CD14-positive monocyte (primary cell): ENCODE results near the gene ECEL1. TPM values are rescaled to one million over a fixed set of nuclear protein-coding genes. Genes with fewer than 3 reads are reported as not detected.

Source experiments
- DNase-seq, 3 donors: peaks; one replicate each; pipeline ENCODE4 v3.0.0-alpha.2; 2011 to 2022
- H2AFZ ChIP-seq: 2 replicates; pipeline ENCODE4 v1.6.0; 2012; ENCODE audit warnings: mild to moderate bottlenecking, low read depth, low read length, inconsistent platforms; ENCODE audit not compliant: insufficient read depth, poor library complexity, severe bottlenecking
- H3K27ac ChIP-seq, 2 donors: 1 replicate in 1 of 2; 2 replicates in 1 of 2; pipeline ENCODE4 v1.5.1; 2012 to 2013; ENCODE audit warnings: low read length in 2 of 2, control low read depth in 1 of 2, inconsistent platforms in 1 of 2, low read depth in 1 of 2, mild to moderate bottlenecking in 1 of 2
- H3K27me3 ChIP-seq, 2 donors: one replicate each; pipeline versions ENCODE4 v1.6.0 to v1.6.1; 2011 to 2013; ENCODE audit warnings: low read length in 2 of 2; ENCODE audit not compliant: control insufficient read depth in 2 of 2, insufficient read depth in 2 of 2
- H3K36me3 ChIP-seq, 2 donors: replicated peaks in 1 of 2; 1 replicate in 1 of 2; 2 replicates in 1 of 2; pipeline versions ENCODE4 v1.5.1 to v1.6.1; 2012 to 2013; ENCODE audit warnings: low read length in 2 of 2, control low read depth in 1 of 2, inconsistent platforms in 1 of 2, mild to moderate bottlenecking in 1 of 2; ENCODE audit not compliant: insufficient read depth in 2 of 2, control insufficient read depth in 1 of 2
- H3K4me1 ChIP-seq, 2 donors: 1 replicate in 1 of 2; 2 replicates in 1 of 2; pipeline versions ENCODE4 v1.5.1 to v1.6.1; 2012 to 2013; ENCODE audit warnings: low read length in 2 of 2, control low read depth in 1 of 2, inconsistent platforms in 1 of 2, mild to moderate bottlenecking in 1 of 2, moderate library complexity in 1 of 2; ENCODE audit not compliant: insufficient read depth in 2 of 2, control insufficient read depth in 1 of 2
- H3K4me2 ChIP-seq: replicated peaks from 2 replicates; pipeline ENCODE3; 2012; ENCODE audit warnings: low read length, moderate library complexity, mild to moderate bottlenecking; ENCODE audit not compliant: poor library complexity, severe bottlenecking; ENCODE audit errors: extremely low read depth
- H3K4me3 ChIP-seq, 3 experiments: fragments of 200-600 bp in 1 of 3; sonication (generic) in 1 of 3; replicated peaks in 1 of 3; 1 replicate in 2 of 3; 2 replicates in 1 of 3; pipeline ENCODE4 v1.5.1; 2011 to 2013; ENCODE audit warnings: low read length in 3 of 3, mild to moderate bottlenecking in 3 of 3, control low read depth in 2 of 3, low read depth in 2 of 3, inconsistent platforms in 1 of 3, moderate library complexity in 1 of 3
- H3K79me2 ChIP-seq: 2 replicates; pipeline ENCODE4 v1.6.0; 2012; ENCODE audit warnings: mild to moderate bottlenecking, control low read depth, inconsistent platforms, low read length, moderate library complexity; ENCODE audit not compliant: insufficient read depth
- H3K9ac ChIP-seq: 2 replicates; pipeline ENCODE4 v1.6.0; 2017; ENCODE audit warnings: low read length, mild to moderate bottlenecking; ENCODE audit not compliant: insufficient read depth, poor library complexity, severe bottlenecking
- H3K9me3 ChIP-seq, 2 donors: replicated peaks in 1 of 2; 1 replicate in 1 of 2; 2 replicates in 1 of 2; pipeline versions ENCODE4 v1.5.1 to v1.6.1; 2012 to 2013; ENCODE audit warnings: low read length in 2 of 2, control low read depth in 1 of 2; ENCODE audit not compliant: control insufficient read depth in 1 of 2, insufficient read depth in 1 of 2
- H4K20me1 ChIP-seq: 2 replicates; pipeline ENCODE4 v1.6.0; 2012; ENCODE audit warnings: mild to moderate bottlenecking, low read length, control low read depth, moderate library complexity; ENCODE audit not compliant: insufficient read depth
- H3K27ac Mint-ChIP-seq, 7 donors: one replicate each; pipeline ENCODE4 v1.8.0; 2020; ENCODE audit warnings: mild to moderate bottlenecking in 7 of 7, mixed read lengths in 7 of 7, moderate library complexity in 6 of 7, inconsistent platforms in 2 of 7
- H3K27me3 Mint-ChIP-seq, 3 donors: one replicate each; pipeline ENCODE4 v1.8.0; 2021 to 2022; ENCODE audit warnings: low read depth in 3 of 3, mild to moderate bottlenecking in 3 of 3, mixed read lengths in 3 of 3, moderate library complexity in 3 of 3, inconsistent platforms in 1 of 3
- H3K36me3 Mint-ChIP-seq, 2 donors: one replicate each; pipeline ENCODE4 v1.8.0; 2020; ENCODE audit warnings: mixed read lengths in 2 of 2, inconsistent platforms in 1 of 2, mild to moderate bottlenecking in 1 of 2
- H3K4me1 Mint-ChIP-seq: one replicate; pipeline ENCODE4 v1.8.0; 2020; ENCODE audit warnings: mild to moderate bottlenecking, mixed read lengths
- H3K4me3 Mint-ChIP-seq, 2 donors: one replicate each; pipeline ENCODE4 v1.8.0; 2020; ENCODE audit warnings: mild to moderate bottlenecking in 2 of 2, mixed read lengths in 2 of 2, moderate library complexity in 1 of 2
- H3K9me3 Mint-ChIP-seq, 7 donors: one replicate each; pipeline ENCODE4 v1.8.0; 2020 to 2022; ENCODE audit warnings: mixed read lengths in 7 of 7, mild to moderate bottlenecking in 6 of 7, moderate library complexity in 6 of 7, inconsistent platforms in 2 of 7
- WGBS: methylation state at CpG from one replicate; pipeline ENCODE4 v1.1.5; 2013; ENCODE audit warnings: missing lambda C conversion rate; ENCODE audit not compliant: insufficient coverage; 5-methylcytosine and 5-hydroxymethylcytosine counted together
- intact Hi-C, 2 donors: fragments of 100-400 bp; cut with micrococcal nuclease; formaldehyde crosslinking; loops; one replicate each; pipeline versions ENCODE4 v1.15.0 to v1.15.1; 2023
- polyA plus RNA-seq, 3 donors: library from polyadenylated mRNA; depleted of rRNA in 1 of 3; unstranded in 2 of 3; stranded (reverse) in 1 of 3; fragments of 300-500 nt in 2 of 3; fragments of >200 nt in 1 of 3; fragmentation: Illumina TruSeq in 2 of 3; gene quantifications; 1 replicate in 2 of 3; 2 replicates in 1 of 3; pipeline ENCODE4 v1.2.3, GENCODE V29; 2012 to 2021
- TF ChIP-seq, protein P1 (sequence below): fragments of 200-600 bp; IDR thresholded peaks from one replicate; pipeline ENCODE4 v1.8.0; 2022; ENCODE audit warnings: antibody characterized with exemption, mild to moderate bottlenecking

The ECEL1 gene
- polyA plus RNA-seq, 3 donors: not detected

DNA sequence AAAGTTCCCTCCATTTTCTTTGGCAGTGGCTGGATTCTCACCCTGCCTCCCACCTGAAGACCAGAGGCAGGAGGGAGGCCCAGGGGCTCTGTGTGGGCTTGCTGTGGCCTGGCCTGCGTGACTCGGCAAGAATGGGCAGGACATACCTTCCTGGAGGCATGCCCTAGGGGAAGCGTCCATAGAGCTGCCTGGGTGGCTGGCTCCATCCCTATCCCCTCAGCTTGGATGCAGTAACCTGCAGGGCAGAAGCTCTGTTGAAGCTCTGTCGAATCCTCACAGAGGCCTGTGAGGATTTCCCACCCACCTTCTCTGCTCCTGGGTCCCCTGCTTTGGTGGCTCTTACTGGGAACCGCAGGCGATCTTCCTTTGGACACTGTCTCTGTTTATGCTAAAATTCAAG lies 31.2 kb upstream of the ECEL1 start:
- no peak overlapping the region for H3K27ac ChIP-seq
- peaks cover 23 to 43% (median 32%) of the 10 kb centered on the region in 3 donors for H3K27me3 Mint-ChIP-seq
- no peaks in the 10 kb centered on the region for H3K36me3 ChIP-seq
- H3K79me2 ChIP-seq: no peaks in the 10 kb centered on the region
- no peak for DNase-seq
- H3K4me3 Mint-ChIP-seq: no peak overlapping the region
- peaks cover 0 to 5% (median 0%) of the 10 kb centered on the region in 7 donors for H3K9me3 Mint-ChIP-seq
- H3K9ac ChIP-seq: no peak overlapping the region
- H3K4me3 ChIP-seq: no peak overlapping the region
- no peaks in the 10 kb centered on the region for H4K20me1 ChIP-seq
- intact Hi-C loops: no loop called here
- peaks cover 0 to 2% of the 10 kb centered on the region in 2 donors for H3K36me3 Mint-ChIP-seq
- peaks cover 5% of the 10 kb centered on the region for H3K4me1 Mint-ChIP-seq
- peaks cover 12 to 30% of the 10 kb centered on the region in 2 donors for H3K27me3 ChIP-seq
- H3K4me2 ChIP-seq: no peak overlapping the region
- H3K27ac Mint-ChIP-seq: no peak overlapping the region
- H3K9me3 ChIP-seq: peaks cover 0 to 5% of the 10 kb centered on the region in 2 donors
- WGBS: 75% methylated on average over 4 of the region's 6 CpGs
- peaks cover 4 to 14% of the 10 kb centered on the region in 2 donors for H3K4me1 ChIP-seq
- TF ChIP-seq, protein P1, sequence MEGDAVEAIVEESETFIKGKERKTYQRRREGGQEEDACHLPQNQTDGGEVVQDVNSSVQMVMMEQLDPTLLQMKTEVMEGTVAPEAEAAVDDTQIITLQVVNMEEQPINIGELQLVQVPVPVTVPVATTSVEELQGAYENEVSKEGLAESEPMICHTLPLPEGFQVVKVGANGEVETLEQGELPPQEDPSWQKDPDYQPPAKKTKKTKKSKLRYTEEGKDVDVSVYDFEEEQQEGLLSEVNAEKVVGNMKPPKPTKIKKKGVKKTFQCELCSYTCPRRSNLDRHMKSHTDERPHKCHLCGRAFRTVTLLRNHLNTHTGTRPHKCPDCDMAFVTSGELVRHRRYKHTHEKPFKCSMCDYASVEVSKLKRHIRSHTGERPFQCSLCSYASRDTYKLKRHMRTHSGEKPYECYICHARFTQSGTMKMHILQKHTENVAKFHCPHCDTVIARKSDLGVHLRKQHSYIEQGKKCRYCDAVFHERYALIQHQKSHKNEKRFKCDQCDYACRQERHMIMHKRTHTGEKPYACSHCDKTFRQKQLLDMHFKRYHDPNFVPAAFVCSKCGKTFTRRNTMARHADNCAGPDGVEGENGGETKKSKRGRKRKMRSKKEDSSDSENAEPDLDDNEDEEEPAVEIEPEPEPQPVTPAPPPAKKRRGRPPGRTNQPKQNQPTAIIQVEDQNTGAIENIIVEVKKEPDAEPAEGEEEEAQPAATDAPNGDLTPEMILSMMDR: no peak
- no peak overlapping the region for H2AFZ ChIP-seq

DNA sequence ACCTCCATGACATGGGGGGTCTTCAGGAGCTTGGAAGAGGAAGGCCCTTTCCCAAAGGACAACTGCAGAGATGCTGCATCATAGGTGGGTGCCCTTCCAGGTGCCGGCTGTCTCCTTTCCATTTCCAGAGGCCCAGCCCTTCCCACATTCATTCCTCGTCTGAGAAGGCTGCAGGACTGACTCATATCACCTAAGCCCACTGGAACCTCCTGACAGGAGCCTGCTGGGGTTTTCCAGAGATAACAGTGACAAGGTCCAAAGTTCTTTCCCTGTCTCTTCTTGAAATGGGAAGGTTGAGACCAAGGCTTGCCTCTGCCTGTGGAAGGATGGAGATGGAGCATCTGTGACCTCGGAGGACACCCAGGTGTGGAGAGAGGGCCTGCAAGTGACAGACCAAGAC lies 28.9 kb upstream of the ECEL1 start:
- TF ChIP-seq, protein P1: no peak

More for the DNA sequence above, 28.9 kb upstream of the ECEL1 start:
- peaks cover 0 to 2% (median 0%) of the 10 kb centered on the region in 7 donors for H3K9me3 Mint-ChIP-seq
- H3K4me3 Mint-ChIP-seq: no peak overlapping the region
- H3K4me1 Mint-ChIP-seq: peaks cover 2% of the 10 kb centered on the region
- Histone ChIP-seq H2AFZ (no peak overlapping the region), H3K27me3 (peaks cover 0 to 11% of the 10 kb centered on the region in 2 donors), H3K36me3 (no peaks in the 10 kb centered on the region), H4K20me1 (no peaks in the 10 kb centered on the region), H3K79me2 (no peaks in the 10 kb centered on the region), H3K9ac (no peak overlapping the region), H3K4me3 (no peak overlapping the region), H3K27ac (no peak overlapping the region), H3K4me2 (no peak overlapping the region), H3K4me1 (no peaks in the 10 kb centered on the region), H3K9me3 (no peaks in the 10 kb centered on the region)
- no peak overlapping the region for H3K27ac Mint-ChIP-seq
- no peak for DNase-seq
- WGBS: 100% methylated on average over 1 of the region's 3 CpGs
- H3K36me3 Mint-ChIP-seq: peaks cover 0 to 2% of the 10 kb centered on the region in 2 donors
- intact Hi-C loops: no loop called here
- H3K27me3 Mint-ChIP-seq: peaks cover 14 to 26% (median 19%) of the 10 kb centered on the region in 3 donors
